Fibroblast of peridontal ligament (primary cell): ENCODE results near the gene ZNF329.
"Not testable (repeated sequence)": the region's sequence is repeated elsewhere in the genome, so short reads cannot be mapped to it uniquely, and the experiment has no call there.

Experiments
- DNase-seq: peaks from one replicate; pipeline ENCODE4 v3.0.0-alpha.2; 2010; ENCODE audit errors: extremely low read depth

Gene ZNF329

GRCh38 chr19:58150328-58150921 is at the start of gene ZNF329:
Gene ZNF329 (minus strand): TSS chr19:58150789. CDS start chr19:58129503, 21,286 bp downstream.
- DNase-seq, result peak; percentile 76

DNA sequence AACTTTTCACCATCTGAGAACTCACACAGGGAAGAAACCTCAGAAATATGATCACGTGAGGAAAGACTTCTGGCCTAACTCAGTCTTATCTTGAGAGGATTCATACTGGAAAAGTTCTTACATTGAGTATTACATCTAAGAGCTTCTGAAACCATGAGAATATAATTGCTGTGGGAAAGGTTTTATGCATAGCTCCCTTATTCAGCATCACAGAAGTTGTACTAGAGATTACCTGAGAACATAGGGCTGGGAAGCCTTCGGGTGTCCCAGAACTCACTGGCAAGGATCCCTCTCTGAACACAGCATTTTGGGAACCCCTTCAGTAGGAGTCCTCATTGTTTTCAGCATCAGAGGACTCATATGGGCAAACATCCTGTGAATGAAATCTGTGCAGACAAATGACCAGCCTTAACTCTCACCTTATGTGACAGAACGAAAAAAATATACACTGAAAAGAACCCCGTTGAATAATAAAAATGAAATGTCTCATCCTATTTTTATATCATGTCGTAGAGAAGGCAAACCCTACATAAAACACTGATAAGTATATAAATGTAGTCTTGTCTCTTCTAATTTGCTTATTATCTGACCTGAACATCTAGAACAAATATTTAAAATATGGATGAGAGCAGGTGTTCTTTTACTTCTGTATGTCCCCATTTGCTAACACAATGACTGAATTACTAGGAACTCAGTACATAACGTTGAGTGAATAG is 46.5 kb upstream of the ZNF329 start:
- peak; percentile 34 for DNase-seq

- DNase-seq, result no peak
These were observed 33.2 kb upstream of the ZNF329 start for GRCh38 chr19:58183817-58184215.

- DNase-seq, result peak; percentile 88
These were observed 32.6 kb upstream of the ZNF329 start, which contains the start of gene ZNF274 for GRCh38 chr19:58182989-58183816. Gene ZNF274 (plus strand): TSS chr19:58183061. CDS start chr19:58183966, 905 bp downstream.

DNA sequence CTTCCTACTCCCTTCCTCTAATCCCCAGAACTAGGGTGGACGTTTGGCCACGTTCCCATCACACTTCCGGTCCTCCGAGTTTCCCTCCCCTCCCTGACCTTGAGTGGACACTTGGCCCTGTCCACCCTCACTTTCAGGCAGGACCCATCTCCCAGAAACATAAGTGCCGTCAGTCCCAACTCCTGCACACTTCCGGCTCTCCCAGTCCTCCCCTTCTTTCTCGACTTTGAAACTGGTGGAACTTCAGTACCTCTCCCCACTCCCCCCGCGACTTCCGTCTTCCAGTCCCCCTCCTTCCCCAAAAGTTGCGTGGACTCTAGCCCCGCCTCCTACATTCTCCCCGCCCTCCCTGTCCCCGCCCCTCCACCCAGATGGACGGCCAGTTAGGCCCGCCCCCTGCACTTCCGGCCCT is 32.0 kb upstream of the ZNF329 start:
- no peak for DNase-seq

DNA sequence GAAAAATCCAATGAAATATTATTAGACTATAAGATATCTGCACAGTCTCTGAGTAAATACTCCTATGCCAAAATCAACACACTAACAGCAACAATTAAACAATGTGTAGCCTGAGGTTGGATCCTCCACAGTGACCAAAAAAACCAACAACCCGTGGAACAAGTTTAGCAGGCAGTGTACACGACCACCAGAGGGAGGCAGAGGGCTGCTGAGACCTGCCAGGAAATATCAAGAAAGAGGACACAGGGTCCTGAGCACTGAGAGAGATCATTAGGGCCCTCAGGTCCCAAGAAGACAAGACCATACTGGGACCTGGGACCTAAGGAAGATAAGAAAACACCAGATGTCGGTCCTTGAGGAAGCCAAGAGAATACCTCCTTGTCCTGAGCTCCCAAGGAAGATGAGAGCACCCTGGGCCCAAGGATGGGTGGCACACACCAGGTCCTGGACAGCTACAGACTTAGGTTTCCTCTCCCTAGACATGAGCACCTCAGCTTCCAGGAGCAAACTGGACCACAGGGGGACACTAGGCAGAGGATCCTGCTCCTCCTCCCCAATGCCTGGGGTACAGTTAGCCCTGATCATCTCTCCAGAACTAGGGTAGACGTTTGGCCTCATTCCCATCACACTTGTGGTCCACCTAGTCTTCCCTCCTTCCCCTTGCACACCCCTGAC is 31.4 kb upstream of the ZNF329 start:
- DNase-seq, result no peak

DNA sequence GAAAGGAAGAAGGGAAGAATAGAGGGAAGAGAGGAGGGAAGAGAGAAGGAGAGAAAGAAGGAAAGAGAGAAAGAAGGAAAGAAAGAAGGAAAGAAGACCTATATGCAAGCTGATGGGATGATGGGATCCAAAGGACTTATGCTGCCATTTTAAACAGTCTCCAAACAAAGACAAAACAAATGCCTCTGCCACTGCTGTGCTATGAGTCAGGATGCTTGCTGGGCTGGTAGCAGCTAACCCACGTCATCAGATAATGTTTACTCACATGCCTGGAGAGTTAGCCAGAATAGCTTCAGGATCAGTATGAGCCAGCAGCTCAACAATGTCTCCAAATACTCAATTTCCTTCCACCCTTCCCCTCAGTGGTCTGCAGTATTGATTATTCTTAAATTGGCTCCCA is 20.3 kb upstream of the ZNF329 start:
- DNase-seq, result peak; percentile 16

DNA sequence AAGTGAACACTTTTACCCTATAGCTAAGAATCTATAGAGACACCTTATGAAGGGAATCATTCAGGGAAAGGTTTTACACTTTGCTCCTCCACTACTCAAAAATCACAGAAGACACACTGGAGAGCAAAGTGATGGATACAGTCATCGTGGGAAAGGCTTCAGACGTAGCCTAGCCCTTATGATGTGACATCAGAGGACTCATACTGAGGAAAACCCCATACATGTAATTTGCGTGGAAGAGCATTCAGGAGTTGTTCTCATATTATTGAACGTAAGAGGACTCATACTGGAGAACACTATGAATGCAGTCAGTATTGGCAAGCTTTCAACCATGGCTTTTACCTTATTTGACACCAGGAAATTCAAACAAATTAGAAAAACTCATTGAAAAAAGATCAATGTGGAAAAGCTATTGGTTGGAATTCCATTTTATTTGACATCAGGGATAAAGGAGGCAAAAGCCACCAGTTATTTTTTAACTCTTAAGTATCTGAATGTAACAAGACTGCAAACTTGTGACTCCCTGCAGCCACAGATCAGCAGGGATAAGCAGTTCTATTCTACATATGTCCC is 16.2 kb upstream of the ZNF329 start:
- no peak for DNase-seq

DNA sequence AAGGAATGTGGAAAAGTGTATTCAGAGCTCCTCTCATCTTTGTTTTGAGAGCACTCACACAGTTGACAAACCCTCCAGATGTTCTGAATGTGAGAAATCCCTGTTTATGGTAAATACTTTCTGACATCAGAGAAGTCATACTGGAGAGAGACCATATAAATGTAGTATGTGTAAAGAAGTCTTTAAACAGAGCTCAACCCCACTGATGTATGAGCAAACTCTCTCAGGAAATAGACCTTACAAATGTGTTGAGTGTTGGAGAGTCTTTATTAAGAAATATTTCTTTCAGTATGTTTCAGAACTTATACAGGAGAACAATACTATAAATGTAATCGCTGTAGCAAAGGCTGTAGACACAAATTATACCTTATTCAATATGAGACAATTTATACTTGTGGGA is 15.7 kb upstream of the ZNF329 start:
- DNase-seq, result no peak

GRCh38 chr19:58157045-58157728 is 6.6 kb upstream of the ZNF329 start:
- DNase-seq, result no peak

DNA sequence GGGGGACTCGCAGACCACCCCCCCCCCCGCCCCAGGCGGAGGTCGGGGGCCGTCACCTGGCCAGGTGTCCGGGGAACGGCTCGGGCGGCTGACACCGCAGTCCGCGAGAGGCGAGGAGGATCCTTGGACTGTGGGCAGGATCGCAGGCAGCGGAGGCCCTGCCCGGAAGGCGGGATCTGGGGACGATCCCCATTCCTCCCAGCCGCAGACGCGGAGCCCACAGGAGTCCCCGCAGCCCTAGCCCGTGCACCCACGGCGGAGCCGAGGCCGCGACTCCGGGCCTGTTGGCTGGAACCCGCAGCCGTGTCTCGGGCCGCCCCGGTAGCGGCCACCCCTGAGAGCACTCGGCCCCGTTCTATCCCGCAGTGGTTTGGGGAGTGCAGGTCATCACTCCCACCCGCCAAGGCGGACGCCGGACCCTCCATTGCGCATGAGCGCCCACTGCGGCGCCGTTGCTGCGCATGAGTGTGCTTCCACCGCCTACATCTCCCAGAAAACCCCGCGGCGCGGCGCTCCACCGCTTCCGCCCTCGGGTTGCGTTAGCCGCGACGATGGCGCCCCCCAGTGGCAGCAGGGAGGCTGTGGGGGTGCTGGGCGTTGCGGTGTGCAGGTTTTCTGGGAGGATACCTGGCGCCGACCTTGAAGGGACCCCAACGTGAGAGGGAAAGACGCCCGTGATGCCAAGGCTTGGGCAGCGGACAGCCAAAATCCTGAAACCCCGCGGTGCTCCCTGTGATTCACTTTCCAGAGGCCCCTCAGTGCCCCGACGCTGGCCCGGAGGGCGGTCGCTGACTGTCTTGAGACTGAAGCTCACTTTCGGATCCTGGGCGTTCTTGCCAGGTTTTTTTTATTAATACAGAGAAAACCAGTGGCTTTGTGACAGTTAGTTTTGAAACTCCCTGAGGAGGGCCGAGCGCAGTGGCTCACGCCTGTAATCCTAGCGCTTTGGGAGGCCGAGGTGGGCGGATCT is 4.4 kb upstream of the ZNF329 start:
- peak; percentile 91 for DNase-seq

DNA sequence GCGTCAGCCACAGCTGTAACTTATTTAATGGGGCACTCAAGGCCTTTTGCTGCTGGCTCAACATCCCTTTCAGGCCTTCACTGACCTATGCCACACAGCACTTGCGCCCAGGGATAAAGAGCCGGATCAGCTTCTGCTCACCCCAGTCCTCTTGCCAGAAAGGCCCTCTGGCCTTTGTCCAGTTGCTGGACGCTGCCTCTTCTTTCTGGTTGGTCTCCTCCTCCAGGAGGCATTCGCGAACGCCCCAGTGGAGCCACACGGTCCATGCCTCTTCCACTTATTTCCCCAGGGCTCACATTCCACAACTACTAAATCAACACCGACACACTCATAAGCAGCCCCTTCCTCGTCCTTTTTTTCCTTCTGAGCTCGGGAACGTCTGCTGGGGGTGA is 3.7 kb upstream of the ZNF329 start:
- DNase-seq, result peak; percentile 58

- no peak for DNase-seq
These were observed 2.8 kb upstream of the ZNF329 start for GRCh38 chr19:58153386-58153785.

DNA sequence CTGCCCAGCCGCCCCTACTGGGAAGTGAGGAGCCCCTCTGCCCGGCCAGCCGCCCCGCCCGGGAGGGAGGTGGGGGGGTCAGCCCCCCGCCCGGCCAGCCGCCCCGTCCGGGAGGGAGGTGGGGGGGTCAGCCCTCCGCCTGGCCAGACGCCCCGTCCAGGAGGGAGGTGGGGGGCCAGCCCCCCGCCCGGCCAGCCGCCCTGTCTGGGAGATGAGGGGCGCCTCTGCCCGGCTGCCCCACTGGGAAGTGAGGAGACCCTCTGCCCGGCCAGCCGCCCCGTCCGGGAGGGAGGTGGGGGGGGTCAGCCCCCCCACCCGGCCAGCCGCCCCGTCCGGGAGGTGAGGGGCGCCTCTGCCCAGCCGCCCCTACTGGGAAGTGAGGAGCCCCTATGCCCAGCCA is 3.1 kb downstream of the ZNF329 start:
- not testable (repeated sequence) for DNase-seq

DNA sequence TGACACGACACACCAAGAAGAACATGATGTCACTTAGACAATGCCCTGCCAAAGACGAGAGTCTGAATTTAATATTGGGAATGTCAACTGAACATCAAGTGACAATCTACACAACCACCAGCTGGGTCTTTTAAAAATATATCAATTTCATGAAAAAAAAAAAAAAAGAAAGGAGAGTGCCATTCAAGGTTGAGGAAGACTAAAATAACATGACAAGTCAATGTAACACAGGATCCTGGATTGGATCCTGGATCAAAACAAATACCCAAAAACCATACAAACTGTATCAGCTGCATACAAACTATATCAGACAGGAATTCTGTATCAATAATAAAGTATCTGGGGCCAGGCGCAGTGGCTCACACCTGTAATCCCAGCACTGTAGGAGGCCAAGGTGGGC is 4.7 kb downstream of the ZNF329 start:
- DNase-seq, result no peak

GRCh38 chr19:58134244-58134643 is 16.3 kb downstream of the ZNF329 start:
- DNase-seq, result no peak

DNA sequence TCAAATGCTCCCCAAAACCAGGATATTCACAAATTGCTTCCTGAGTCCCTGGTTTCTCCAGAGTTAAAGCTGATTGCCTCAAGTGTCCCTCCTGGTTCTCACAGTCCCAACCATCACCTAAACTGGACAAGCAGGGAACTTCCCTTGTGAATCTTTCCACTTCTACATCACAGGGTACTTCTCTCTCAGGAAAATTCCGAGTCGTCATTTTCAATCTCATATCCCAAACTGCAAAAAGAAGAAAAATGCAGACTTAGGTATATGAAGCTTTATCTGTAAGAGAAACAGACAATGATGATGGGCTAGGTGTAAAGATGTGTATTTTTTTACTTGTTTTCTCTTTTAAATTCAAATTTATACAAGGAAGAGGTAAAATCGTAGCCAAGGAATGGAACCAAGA is 21.3 kb downstream of the ZNF329 start:
- no peak for DNase-seq

GRCh38 chr19:58128041-58128685 is 22.4 kb downstream of the ZNF329 start:
- no peak for DNase-seq

- no peak for DNase-seq
These were observed 27.2 kb downstream of the ZNF329 start for GRCh38 chr19:58123354-58123753.
